ENCODE results near the gene PTPRN2. TPM values are rescaled to one million over a fixed set of nuclear protein-coding genes. Genes with fewer than 3 reads are reported as not detected.

Gene PTPRN2
- total and polyA plus RNA-seq, 2 of the 13 experiments (the other 11 are each of a cell fraction or from before 2014, with no cell fraction given), result 2.5 to 24.2 TPM

DNA sequence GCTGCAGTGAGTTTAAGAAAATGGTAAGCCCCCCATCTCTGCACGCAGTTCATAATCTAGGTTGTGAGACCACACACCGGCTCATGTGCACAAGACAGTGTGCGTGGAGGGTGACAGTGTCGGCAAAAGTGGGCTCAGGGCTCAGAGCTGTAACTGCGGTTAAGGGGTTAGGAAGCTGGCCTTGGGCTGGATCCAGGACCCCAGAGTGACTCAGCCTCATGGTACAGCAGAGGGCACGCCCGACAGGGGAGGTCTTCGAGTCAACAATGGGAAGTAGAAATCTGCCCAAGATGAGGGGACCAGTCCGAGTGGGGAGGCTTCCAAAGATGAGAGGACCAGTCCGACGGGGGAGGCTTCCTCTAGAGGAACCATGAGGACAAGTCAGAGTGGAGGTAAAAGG lies 813.1 kb downstream of the PTPRN2 start:
- 54% methylated on average over 11 of the region's 11 CpGs for WGBS (ENCODE audit: low lambda C conversion rate)
- in situ Hi-C loops (cut with HindIII; ENCODE audit: extremely low pct_ligation_motif_present, low pct_unique_long_range_greater_than_20kb), result no loop called here
- ChIA-PET POLR2A (no interaction called here), CTCF (ENCODE audit: low intra/inter-chr PET ratio, low total read pairs) (no interaction called here)
- H3K4me2 ChIP-seq (ENCODE audit: low read depth, low read length), result no peak overlapping the region
- H3K79me2 ChIP-seq (ENCODE audit: insufficient read depth, low read length), result no peaks in the 10 kb centered on the region
- BruUV-seq (replicated peaks), result no TSS peak
- no peak overlapping the region for H2AFZ ChIP-seq (ENCODE audit: low read length)
- FAIRE-seq, result no peak
- H3K27ac ChIP-seq (ENCODE audit: extremely low read length, insufficient read depth, low read length), result no peak overlapping the region
- no peak for DNase-seq (ENCODE audit: low spot score)
- H3K9ac ChIP-seq (ENCODE audit: insufficient read depth, low read depth, low read length), result no peak overlapping the region
- no peak for ATAC-seq
- no peaks in the 10 kb centered on the region for H3K4me1 ChIP-seq (ENCODE audit: insufficient read depth, low read length)
- H3K9me3 ChIP-seq (ENCODE audit: low read length), result peaks cover 8% of the 10 kb centered on the region; the same call in 1 of the 2 replicates
- H4K20me1 ChIP-seq (ENCODE audit: insufficient read depth, low read length), result peaks cover 3% of the 10 kb centered on the region; the same call in 1 of the 2 replicates
- intact Hi-C loops (cut with micrococcal nuclease; ENCODE audit: unreplicated experiment), result no loop called here
- no peak overlapping the region for H3K4me3 ChIP-seq (replicated peaks in 1 of 3; ENCODE audit: insufficient read depth in 1 of 3, low read depth in 2 of 3, low read length in 3 of 3)
- no peaks in the 10 kb centered on the region for H3K36me3 ChIP-seq (replicated peaks in 1 of 2; ENCODE audit: control insufficient read depth in 1 of 2, insufficient read depth in 2 of 2, low read length in 2 of 2)
- peaks cover 0 to 2% of the 10 kb centered on the region in 2 experiments; a peak in 2 of 5 replicates for H3K27me3 ChIP-seq (ENCODE audit: control insufficient read depth in 1 of 2, insufficient read depth in 2 of 2, low read length in 2 of 2)
- TF ChIP-seq ZNF496 (CRISPR knock-in tag; IDR thresholded peaks at IDR 0.05; ENCODE audit: insufficient replicate concordance) (no peak), MEIS1 (CRISPR knock-in tag; IDR thresholded peaks at IDR 0.05; ENCODE audit: borderline replicate concordance) (no peak), PAX8 (CRISPR knock-in tag; IDR thresholded peaks at IDR 0.05; ENCODE audit: borderline replicate concordance) (no peak), XBP1 (CRISPR knock-in tag; IDR thresholded peaks at IDR 0.05) (no peak), KDM3A (CRISPR knock-in tag; IDR thresholded peaks at IDR 0.05; ENCODE audit: low read depth) (no peak), TAF1 (CRISPR knock-in tag; IDR thresholded peaks at IDR 0.05) (no peak), THAP9 (CRISPR knock-in tag; IDR thresholded peaks at IDR 0.05; ENCODE audit: borderline replicate concordance) (no peak), MXI1 (IDR thresholded peaks at IDR 0.05; ENCODE audit: borderline replicate concordance, low read depth, low read length) (no peak), ZEB1 (IDR thresholded peaks at IDR 0.05; ENCODE audit: insufficient replicate concordance, low read depth) (no peak), ZNF20 (CRISPR knock-in tag; IDR thresholded peaks at IDR 0.05) (no peak), ZNF446 (CRISPR knock-in tag; IDR thresholded peaks at IDR 0.05) (no peak), ZNF607 (CRISPR knock-in tag; IDR thresholded peaks at IDR 0.05; ENCODE audit: borderline replicate concordance) (no peak)
- TF ChIP-seq, protein P1, sequence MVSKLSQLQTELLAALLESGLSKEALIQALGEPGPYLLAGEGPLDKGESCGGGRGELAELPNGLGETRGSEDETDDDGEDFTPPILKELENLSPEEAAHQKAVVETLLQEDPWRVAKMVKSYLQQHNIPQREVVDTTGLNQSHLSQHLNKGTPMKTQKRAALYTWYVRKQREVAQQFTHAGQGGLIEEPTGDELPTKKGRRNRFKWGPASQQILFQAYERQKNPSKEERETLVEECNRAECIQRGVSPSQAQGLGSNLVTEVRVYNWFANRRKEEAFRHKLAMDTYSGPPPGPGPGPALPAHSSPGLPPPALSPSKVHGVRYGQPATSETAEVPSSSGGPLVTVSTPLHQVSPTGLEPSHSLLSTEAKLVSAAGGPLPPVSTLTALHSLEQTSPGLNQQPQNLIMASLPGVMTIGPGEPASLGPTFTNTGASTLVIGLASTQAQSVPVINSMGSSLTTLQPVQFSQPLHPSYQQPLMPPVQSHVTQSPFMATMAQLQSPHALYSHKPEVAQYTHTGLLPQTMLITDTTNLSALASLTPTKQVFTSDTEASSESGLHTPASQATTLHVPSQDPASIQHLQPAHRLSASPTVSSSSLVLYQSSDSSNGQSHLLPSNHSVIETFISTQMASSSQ (IDR thresholded peaks at IDR 0.05; ENCODE audit: low read depth), result no peak
- TF ChIP-seq, protein P1 (CRISPR knock-in tag; IDR thresholded peaks at IDR 0.05; ENCODE audit: borderline replicate concordance), result no peak
- TF ChIP-seq, protein P2, sequence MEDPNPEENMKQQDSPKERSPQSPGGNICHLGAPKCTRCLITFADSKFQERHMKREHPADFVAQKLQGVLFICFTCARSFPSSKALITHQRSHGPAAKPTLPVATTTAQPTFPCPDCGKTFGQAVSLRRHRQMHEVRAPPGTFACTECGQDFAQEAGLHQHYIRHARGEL (CRISPR knock-in tag; IDR thresholded peaks at IDR 0.05), result no peak
- TF ChIP-seq, protein P3, sequence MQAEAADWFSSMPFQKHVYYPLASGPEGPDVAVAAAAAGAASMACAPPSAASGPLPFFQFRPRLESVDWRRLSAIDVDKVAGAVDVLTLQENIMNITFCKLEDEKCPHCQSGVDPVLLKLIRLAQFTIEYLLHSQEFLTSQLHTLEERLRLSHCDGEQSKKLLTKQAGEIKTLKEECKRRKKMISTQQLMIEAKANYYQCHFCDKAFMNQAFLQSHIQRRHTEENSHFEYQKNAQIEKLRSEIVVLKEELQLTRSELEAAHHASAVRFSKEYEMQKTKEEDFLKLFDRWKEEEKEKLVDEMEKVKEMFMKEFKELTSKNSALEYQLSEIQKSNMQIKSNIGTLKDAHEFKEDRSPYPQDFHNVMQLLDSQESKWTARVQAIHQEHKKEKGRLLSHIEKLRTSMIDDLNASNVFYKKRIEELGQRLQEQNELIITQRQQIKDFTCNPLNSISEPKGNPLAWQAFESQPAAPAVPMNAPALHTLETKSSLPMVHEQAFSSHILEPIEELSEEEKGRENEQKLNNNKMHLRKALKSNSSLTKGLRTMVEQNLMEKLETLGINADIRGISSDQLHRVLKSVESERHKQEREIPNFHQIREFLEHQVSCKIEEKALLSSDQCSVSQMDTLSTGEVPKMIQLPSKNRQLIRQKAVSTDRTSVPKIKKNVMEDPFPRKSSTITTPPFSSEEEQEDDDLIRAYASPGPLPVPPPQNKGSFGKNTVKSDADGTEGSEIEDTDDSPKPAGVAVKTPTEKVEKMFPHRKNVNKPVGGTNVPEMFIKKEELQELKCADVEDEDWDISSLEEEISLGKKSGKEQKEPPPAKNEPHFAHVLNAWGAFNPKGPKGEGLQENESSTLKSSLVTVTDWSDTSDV (CRISPR knock-in tag; IDR thresholded peaks at IDR 0.05), result no peak
